H1 (cell line): ENCODE measurements around the gene GBP2. TPM values are rescaled to one million over a fixed set of nuclear protein-coding genes. Genes with fewer than 3 reads are reported as not detected.

Experiments used
- CTCF ChIA-PET: fragments of 300-600 bp; sonication (Branson Sonifier 250); formaldehyde crosslinking; loops from one replicate; lab custom pipeline; 2021; ENCODE audit not compliant: partially characterized antibody; lab: Charles Lee
- POLR2A ChIA-PET: fragments of 300-600 bp; sonication (Branson Sonifier 250); formaldehyde crosslinking; loops from one replicate; lab custom pipeline; 2021; ENCODE audit warnings: inconsistent platforms; ENCODE audit not compliant: partially characterized antibody; lab: Charles Lee
- DNase-seq, 2 experiments: peaks; one replicate each; pipeline versions ENCODE4 v3.0.0 to v3.0.0-alpha.2; 2010 to 2022; ENCODE audit warnings: low spot score in 2 of 2, low read depth in 1 of 2, mixed read lengths in 1 of 2
- FAIRE-seq: peaks from 2 replicates; lab custom pipeline; 2011; peaks lifted over from hg19 to GRCh38; lab: Jason Lieb, UNC
- H2AFZ ChIP-seq: 2 replicates; pipeline ENCODE4 v1.8.1; 2012; ENCODE audit warnings: low read length, inconsistent platforms
- H2AK5ac ChIP-seq: 2 replicates; pipeline ENCODE4 v1.6.1; 2013; ENCODE audit warnings: low read depth, low read length
- H2BK120ac ChIP-seq: replicated peaks from 2 replicates; pipeline ENCODE3; 2013; ENCODE audit warnings: low read depth, low read length, inconsistent platforms
- H2BK12ac ChIP-seq: 2 replicates; pipeline ENCODE4 v1.6.1; 2013; ENCODE audit warnings: low read depth, low read length
- H2BK15ac ChIP-seq: 2 replicates; pipeline ENCODE4 v1.6.1; 2013; ENCODE audit warnings: low read length
- H2BK20ac ChIP-seq: 2 replicates; pipeline ENCODE4 v1.6.1; 2013; ENCODE audit warnings: low read length
- H2BK5ac ChIP-seq: 2 replicates; pipeline ENCODE4 v1.6.1; 2013; ENCODE audit warnings: low read depth, low read length
- H3K14ac ChIP-seq: 2 replicates; pipeline ENCODE4 v1.6.1; 2013; ENCODE audit warnings: inconsistent platforms; ENCODE audit not compliant: insufficient read length
- H3K18ac ChIP-seq: 2 replicates; pipeline ENCODE4 v1.6.1; 2013; ENCODE audit warnings: low read length; ENCODE audit errors: extremely low read depth
- H3K23ac ChIP-seq: 2 replicates; pipeline ENCODE4 v1.6.1; 2013; ENCODE audit warnings: inconsistent platforms; ENCODE audit not compliant: insufficient read length
- H3K23me2 ChIP-seq: 2 replicates; pipeline ENCODE4 v1.6.1; 2013; ENCODE audit warnings: low read depth, low read length
- H3K27ac ChIP-seq: 2 replicates; pipeline ENCODE4 v1.6.1; 2011; ENCODE audit warnings: low read depth, low read length, inconsistent platforms
- H3K27me3 ChIP-seq, 4 experiments: replicated peaks in 1 of 4; 1 replicate in 1 of 4; 2 replicates in 3 of 4; pipeline versions ENCODE4 v1.6.1 to v1.8.1; 2011 to 2013; ENCODE audit warnings: low read length in 3 of 4, mild to moderate bottlenecking in 3 of 4, inconsistent platforms in 2 of 4, mixed read lengths in 2 of 4, moderate library complexity in 1 of 4; ENCODE audit not compliant: control insufficient read depth in 3 of 4, insufficient read depth in 3 of 4; ENCODE audit errors: extremely low read depth in 1 of 4
- H3K36me3 ChIP-seq, 4 experiments: 2 replicates each; pipeline versions ENCODE4 v1.6.1 to v1.8.1; 2011 to 2013; ENCODE audit warnings: mild to moderate bottlenecking in 4 of 4, low read length in 3 of 4, moderate library complexity in 2 of 4, control low read depth in 1 of 4, inconsistent platforms in 1 of 4; ENCODE audit not compliant: insufficient read depth in 4 of 4, control insufficient read depth in 2 of 4
- H3K4ac ChIP-seq: replicated peaks from 2 replicates; pipeline ENCODE3; 2013; ENCODE audit warnings: low read length, low read depth, mixed read lengths, inconsistent platforms; ENCODE audit not compliant: insufficient read length
- H3K4me1 ChIP-seq, 4 experiments: replicated peaks in 1 of 4; 1 replicate in 1 of 4; 2 replicates in 3 of 4; pipeline versions ENCODE4 v1.6.1 to v1.8.1; 2011 to 2013; ENCODE audit warnings: low read length in 3 of 4, inconsistent platforms in 2 of 4, mixed read lengths in 1 of 4; ENCODE audit not compliant: insufficient read depth in 4 of 4, control insufficient read depth in 3 of 4
- H3K4me2 ChIP-seq, 2 experiments: 2 replicates each; pipeline versions ENCODE4 v1.6.1 to v1.8.1; 2011 to 2013; ENCODE audit warnings: low read depth in 2 of 2, low read length in 2 of 2, control low read depth in 1 of 2, inconsistent platforms in 1 of 2, mild to moderate bottlenecking in 1 of 2; ENCODE audit not compliant: insufficient read depth in 1 of 2
- H3K4me3 ChIP-seq, 4 experiments: fragments of 200-600, 300-600 bp in 1 of 4; sonication (generic), shearing (Covaris generic), sonication (Bioruptor Twin) in 1 of 4; 2 replicates each; pipeline versions ENCODE4 v1.5.1 to v1.8.1; 2011 to 2016; ENCODE audit warnings: low read length in 4 of 4, low read depth in 3 of 4, control low read depth in 2 of 4, inconsistent platforms in 2 of 4, mild to moderate bottlenecking in 2 of 4, mixed read lengths in 1 of 4, moderate library complexity in 1 of 4; ENCODE audit not compliant: insufficient read depth in 2 of 4; ENCODE audit errors: extremely low read depth in 1 of 4
- H3K56ac ChIP-seq: replicated peaks from 2 replicates; pipeline ENCODE3; 2013; ENCODE audit warnings: low read depth, mild to moderate bottlenecking, mixed read lengths, low read length, inconsistent platforms; ENCODE audit not compliant: insufficient read length
- H3K79me1 ChIP-seq: 2 replicates; pipeline ENCODE4 v1.6.1; 2013; ENCODE audit warnings: low read depth, low read length, control low read depth
- H3K79me2 ChIP-seq, 2 experiments: 2 replicates each; pipeline versions ENCODE4 v1.6.1 to v1.8.1; 2012 to 2013; ENCODE audit warnings: low read length in 2 of 2, mild to moderate bottlenecking in 2 of 2, inconsistent platforms in 1 of 2; ENCODE audit not compliant: insufficient read depth in 2 of 2, control insufficient read depth in 1 of 2
- H3K9ac ChIP-seq, 4 experiments: replicated peaks in 1 of 4; 1 replicate in 1 of 4; 2 replicates in 3 of 4; pipeline versions ENCODE4 v1.6.1 to v1.8.1; 2011 to 2013; ENCODE audit warnings: low read depth in 3 of 4, low read length in 3 of 4, control low read depth in 2 of 4, mild to moderate bottlenecking in 2 of 4, moderate library complexity in 2 of 4, inconsistent platforms in 1 of 4; ENCODE audit errors: extremely low read depth in 1 of 4
- H3K9me3 ChIP-seq, 2 experiments: 2 replicates each; pipeline versions ENCODE4 v1.6.1 to v1.8.1; 2012 to 2013; ENCODE audit warnings: mild to moderate bottlenecking in 2 of 2, moderate library complexity in 2 of 2, control low read depth in 1 of 2, inconsistent platforms in 1 of 2, low read depth in 1 of 2, low read length in 1 of 2, mixed read lengths in 1 of 2; ENCODE audit not compliant: insufficient read depth in 2 of 2
- H4K20me1 ChIP-seq, 2 experiments: replicated peaks in 1 of 2; 2 replicates each; pipeline versions ENCODE3 to v1.8.1; 2011 to 2013; ENCODE audit warnings: inconsistent platforms in 2 of 2, low read length in 2 of 2, mild to moderate bottlenecking in 1 of 2; ENCODE audit not compliant: insufficient read depth in 2 of 2, control insufficient read depth in 1 of 2
- H4K5ac ChIP-seq: 2 replicates; pipeline ENCODE4 v1.6.1; 2013; ENCODE audit warnings: low read length, low read depth, mixed read lengths, inconsistent platforms; ENCODE audit not compliant: insufficient read length
- H4K8ac ChIP-seq: 2 replicates; pipeline ENCODE4 v1.8.0; 2013; ENCODE audit warnings: mild to moderate bottlenecking, moderate library complexity, low read length, inconsistent platforms; ENCODE audit not compliant: insufficient read depth; ENCODE audit errors: extremely low read depth
- H4K91ac ChIP-seq: replicated peaks from 2 replicates; pipeline ENCODE3; 2013; ENCODE audit warnings: low read length, mixed read lengths, inconsistent platforms; ENCODE audit not compliant: insufficient read length
- BACH1 ChIP-seq: IDR thresholded peaks from 2 replicates; pipeline ENCODE4 v1.6.1; 2012; ENCODE audit warnings: low read length, improper control_type of control experiment
- CBX5 ChIP-seq: fragments of 300-800, 300-1000 bp; sonication (generic); IDR thresholded peaks from 2 replicates; pipeline ENCODE4 v1.7.1; 2016; ENCODE audit warnings: antibody characterized with exemption, low read length, low read depth
- CHD2 ChIP-seq: IDR thresholded peaks from 2 replicates; pipeline ENCODE4 v1.6.1; 2012; ENCODE audit warnings: low read length, improper control_type of control experiment
- HDAC2 ChIP-seq, 2 experiments: fragments of 300-600 bp in 1 of 2; sonication (generic) in 1 of 2; IDR thresholded peaks; 2 replicates each; pipeline ENCODE4 v1.6.1; 2011 to 2012; ENCODE audit warnings: low read depth in 2 of 2, low read length in 2 of 2, mild to moderate bottlenecking in 2 of 2, moderate library complexity in 2 of 2, borderline replicate concordance in 1 of 2, inconsistent platforms in 1 of 2
- KDM1A ChIP-seq: fragments of 200-600, 300-600 bp; sonication (generic); IDR thresholded peaks from 2 replicates; pipeline ENCODE4 v1.7.1; 2016; ENCODE audit warnings: mild to moderate bottlenecking, low read length, borderline replicate concordance
- KDM4A ChIP-seq: IDR thresholded peaks from one replicate; pipeline ENCODE4 v1.7.1; 2012; ENCODE audit warnings: low read depth, mild to moderate bottlenecking, moderate library complexity, low read length, inconsistent platforms; ENCODE audit not compliant: severe bottlenecking
- MAX ChIP-seq: IDR thresholded peaks from 2 replicates; pipeline ENCODE4 v1.6.1; 2012; ENCODE audit warnings: inconsistent platforms
- PHF8 ChIP-seq: fragments of 200-600 bp; sonication (generic); conservative IDR thresholded peaks from 2 replicates; pipeline ENCODE4 v1.7.1; 2012; ENCODE audit warnings: low read depth, mild to moderate bottlenecking, inconsistent platforms, low read length, moderate library complexity
- POLR2A ChIP-seq, 2 experiments: IDR thresholded peaks; 1 replicate in 1 of 2; 2 replicates in 1 of 2; pipeline ENCODE4 v1.6.1; 2011; ENCODE audit warnings: low read depth in 2 of 2, low read length in 2 of 2, mild to moderate bottlenecking in 2 of 2; ENCODE audit errors: control extremely low read depth in 1 of 2
- POU5F1 ChIP-seq: IDR thresholded peaks from 2 replicates; pipeline ENCODE4 v1.6.1; 2011; ENCODE audit warnings: low read depth, mild to moderate bottlenecking, low read length, moderate library complexity
- SIRT6 ChIP-seq: IDR thresholded peaks from one replicate; pipeline ENCODE4 v1.7.1; 2012; ENCODE audit warnings: low read length, inconsistent platforms
- TAF7 ChIP-seq: optimal IDR thresholded peaks from 2 replicates; pipeline ENCODE3; 2011; ENCODE audit warnings: low read depth, mild to moderate bottlenecking, inconsistent platforms, low read length, moderate library complexity, borderline replicate concordance
- USF2 ChIP-seq: IDR thresholded peaks from 2 replicates; pipeline ENCODE4 v1.6.1; 2011; ENCODE audit warnings: low read length, improper control_type of control experiment
- ZNF274 ChIP-seq: IDR thresholded peaks from 2 replicates; pipeline ENCODE4 v1.7.0; 2012; ENCODE audit warnings: low read length, borderline replicate concordance; ENCODE audit errors: extremely low read depth
- WGBS, 2 experiments: shearing (Covaris generic) in 1 of 2; methylation state at CpG; one replicate each; pipeline versions ENCODE4 v1.1.6 to v1.1.7; 2013 to 2015; ENCODE audit warnings: low lambda C conversion rate in 2 of 2, mixed read lengths in 2 of 2, inconsistent platforms in 1 of 2, low coverage in 1 of 2, missing lambda C conversion rate in 1 of 2; ENCODE audit not compliant: insufficient replicate concordance in 2 of 2, insufficient coverage in 1 of 2, insufficient read length in 1 of 2; ENCODE audit errors: extremely low coverage in 1 of 2, missing lambda C conversion rate in 1 of 2; 5-methylcytosine and 5-hydroxymethylcytosine counted together
- polyA plus RNA-seq, 7 experiments: library from polyadenylated mRNA; depleted of rRNA in 3 of 7; stranded (reverse) in 5 of 7; unstranded in 2 of 7; fragments of >200 nt in 5 of 7; fragments of 200-250 nt in 2 of 7; gene quantifications; 1 replicate in 5 of 7; 2 replicates in 1 of 7; 4 replicates in 1 of 7; pipeline versions ENCODE4 v1.2.1 to v1.2.3, GENCODE V29; 2011 to 2013; ENCODE audit warnings: missing spikeins in 2 of 7, mixed read lengths in 2 of 7
- total RNA-seq: library from RNA; stranded (reverse); fragmentation: NEBNext Ultra II Directional; extraction: Animal tissue kit (Norgen Biotek cat#: 25700); gene quantifications from 2 replicates; pipeline ENCODE4 v1.2.1, GENCODE V29; 2021

GBP2 gene
- total and polyA plus RNA-seq, 2 of the 8 experiments (the other 6 are each of a cell fraction or from before 2014, with no cell fraction given): not detected

- Histone ChIP-seq H3K9me3 (no peaks in the 10 kb centered on the region), H3K4me1 (no peaks in the 10 kb centered on the region), H3K4ac (no peak overlapping the region), H3K27me3 (no peaks in the 10 kb centered on the region), H3K56ac (no peak overlapping the region), H3K27ac (no peak overlapping the region), H3K4me3 (no peak overlapping the region), H3K23ac (no peak overlapping the region), H3K23me2 (no peaks in the 10 kb centered on the region), H2BK12ac (no peak overlapping the region), H2BK120ac (no peak overlapping the region), H4K20me1 (no peaks in the 10 kb centered on the region), H3K79me2 (no peaks in the 10 kb centered on the region), H3K9ac (no peak overlapping the region), H2AFZ (no peak overlapping the region), H3K79me1 (no peaks in the 10 kb centered on the region), H2AK5ac (no peak overlapping the region), H2BK15ac (no peak overlapping the region), H3K4me2 (no peak overlapping the region), H4K5ac (no peak overlapping the region), H3K18ac (no peak overlapping the region), H3K36me3 (no peaks in the 10 kb centered on the region), H3K14ac (no peak overlapping the region), H2BK20ac (no peak overlapping the region), H2BK5ac (no peak overlapping the region), H4K91ac (no peak overlapping the region), H4K8ac (no peak overlapping the region)
- 78% methylated on average over 5 of the region's 5 CpGs; no CpG with 5 or more reads in 1 of the 2 experiments for WGBS, 2 experiments
- no peak for DNase-seq
- CTCF ChIA-PET: no interaction called here
- FAIRE-seq: no peak
- POLR2A ChIA-PET: no interaction called here
- no peak for TF ChIP-seq CBX5
- TF ChIP-seq TAF7: no peak
- no peak for TF ChIP-seq PHF8
- TF ChIP-seq HDAC2 (IDR thresholded peaks at IDR 0.05; ENCODE audit: borderline replicate concordance in 1 of 2, low read depth in 2 of 2, low read length in 2 of 2): no peak
- TF ChIP-seq MAX: no peak
- no peak for TF ChIP-seq POU5F1
- no peak for TF ChIP-seq CHD2
- TF ChIP-seq KDM1A: no peak
- no peak for TF ChIP-seq BACH1
- no peak for TF ChIP-seq POLR2A (IDR thresholded peaks at IDR 0.05; ENCODE audit: control extremely low read depth in 1 of 2, low read depth in 2 of 2, low read length in 2 of 2)
- no peak for TF ChIP-seq KDM4A
- no peak for TF ChIP-seq SIRT6
- no peak for TF ChIP-seq USF2
- no peak for TF ChIP-seq ZNF274
Measured at GRCh38 chr1:89060091-89060490, 65.8 kb downstream of the GBP2 start.
